HG03175 (cell line): ENCODE results near the gene EXTL1.

Experiments used
- ATAC-seq: cut with Tn5 transposase; IDR thresholded peaks from one replicate; pipeline ENCODE4 v1.9.1; 2021; ENCODE audit warnings: mild to moderate bottlenecking, moderate library complexity; ENCODE audit not compliant: unreplicated experiment

Gene EXTL1

DNA sequence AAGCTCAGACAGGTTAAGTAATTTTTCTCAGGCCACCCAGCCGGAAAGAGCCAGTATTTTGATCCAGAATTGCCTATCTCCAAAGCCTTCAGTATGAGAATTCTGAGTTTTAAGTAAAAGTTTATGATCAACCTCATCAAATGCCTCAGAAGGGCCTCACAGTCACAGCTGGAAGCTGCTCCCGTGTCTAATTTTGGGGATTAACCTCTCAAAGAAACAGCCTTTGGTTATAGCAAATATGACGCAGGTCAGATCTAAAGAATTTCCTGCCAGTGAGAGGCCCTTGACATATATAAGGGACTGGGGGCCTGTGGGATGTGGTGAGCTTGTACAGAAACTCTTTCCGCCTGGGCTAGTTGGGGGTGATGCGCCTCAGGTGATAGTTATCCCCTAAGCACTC, 2.3 kb downstream of the EXTL1 start:
- no peak for ATAC-seq

DNA sequence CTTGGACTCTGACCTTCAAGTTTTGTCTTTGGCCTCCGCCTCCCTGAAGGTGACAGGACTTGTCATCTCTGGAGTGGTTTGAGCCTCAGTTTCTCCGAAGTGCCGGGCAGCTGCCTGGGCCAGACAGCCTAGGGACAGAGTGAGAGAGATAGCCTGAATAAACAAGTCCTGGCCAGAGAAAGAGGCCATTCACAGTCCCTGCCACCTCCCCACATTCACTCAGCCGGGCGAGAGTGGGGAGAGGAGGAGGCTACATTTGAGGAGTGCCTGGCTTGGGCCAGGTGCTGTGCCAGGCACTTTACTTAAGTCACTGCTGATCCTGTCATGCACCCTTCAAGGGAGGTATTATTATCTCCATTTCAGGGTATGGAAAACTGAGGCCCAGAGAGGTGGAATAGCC, 3.5 kb downstream of the EXTL1 start:
- ATAC-seq: no peak

DNA sequence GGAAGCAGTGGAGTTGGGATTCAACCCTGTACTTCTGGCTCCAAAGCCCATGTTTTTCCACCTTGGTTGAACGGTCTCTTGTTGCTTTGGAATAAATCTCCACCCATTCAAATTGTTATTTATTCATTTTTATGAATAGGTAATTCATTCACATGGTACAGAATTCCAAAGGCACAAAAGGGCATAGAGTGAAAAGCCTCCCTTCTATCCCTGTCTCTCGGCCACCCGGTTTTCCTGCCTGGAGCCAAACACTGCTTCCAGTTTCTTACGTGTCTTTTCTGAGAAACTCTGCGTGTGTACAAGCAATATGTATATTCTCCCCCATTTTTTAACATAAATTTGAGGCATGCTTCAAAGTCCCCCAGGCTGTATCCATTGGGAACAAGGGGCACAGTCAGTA, 3.9 kb downstream of the EXTL1 start:
- no peak for ATAC-seq

DNA sequence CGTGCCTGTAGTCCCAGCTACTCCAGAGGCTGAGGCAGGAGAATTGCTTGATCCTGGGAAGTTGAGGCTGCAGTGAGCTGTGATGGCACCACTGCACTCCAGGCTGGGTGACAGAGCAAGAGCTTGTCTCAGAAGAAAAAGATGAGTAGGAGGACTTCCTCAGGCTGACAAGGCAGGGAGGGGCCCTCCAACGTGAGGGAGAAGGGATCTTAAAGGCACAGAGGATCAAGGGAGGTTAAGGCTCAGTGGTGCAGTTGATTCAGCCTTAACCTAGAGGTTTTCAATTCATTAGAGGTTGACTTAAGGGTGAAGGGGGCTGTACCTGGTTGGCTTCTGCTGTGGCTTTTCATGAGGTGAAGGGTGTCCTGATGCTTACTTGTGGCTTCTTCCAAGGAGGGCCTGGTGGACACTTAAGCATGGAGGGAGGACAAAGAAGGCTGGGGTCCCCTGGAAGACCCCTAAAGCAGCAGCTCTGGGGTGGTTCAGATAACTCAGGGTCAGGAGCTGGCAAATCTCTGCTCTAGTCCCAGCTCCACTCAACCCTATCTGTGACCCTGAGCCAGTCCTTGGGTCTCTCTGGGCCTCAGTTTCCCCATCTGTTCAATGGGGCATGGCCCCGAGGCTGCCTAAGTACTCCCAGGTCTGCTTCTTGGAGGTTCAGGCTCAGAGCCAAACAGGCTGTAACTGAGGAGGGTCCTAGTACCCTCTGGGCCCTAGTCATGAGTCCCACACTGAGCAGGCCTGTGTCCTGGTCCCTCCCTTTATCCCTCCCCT, 6.3 kb downstream of the EXTL1 start:
- no peak for ATAC-seq

DNA sequence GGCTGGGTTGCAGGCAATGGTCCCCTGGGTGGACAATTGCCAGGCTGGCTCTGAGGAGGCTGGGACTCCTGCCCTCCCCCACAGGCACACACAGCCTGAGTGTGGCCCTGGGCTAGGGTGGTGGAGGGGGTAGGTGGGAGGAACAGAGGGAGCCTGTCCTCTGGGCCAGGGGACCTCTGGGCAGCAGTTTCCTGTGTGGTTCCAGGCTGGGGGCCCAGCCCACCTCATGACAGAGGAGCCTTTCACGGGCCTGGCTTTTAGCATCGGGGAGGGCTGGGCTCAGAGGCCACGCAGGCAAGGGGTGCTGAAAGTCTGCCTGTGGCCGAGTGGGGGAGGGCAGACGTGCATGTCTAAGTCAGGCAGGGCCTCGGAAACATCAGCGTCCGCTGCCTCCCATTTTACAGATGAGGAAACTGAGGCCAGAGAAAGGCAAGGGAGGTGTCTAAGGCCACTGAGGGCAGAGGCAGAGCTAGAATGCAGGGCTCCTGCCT, 7.0 kb downstream of the EXTL1 start:
- ATAC-seq: no peak

DNA sequence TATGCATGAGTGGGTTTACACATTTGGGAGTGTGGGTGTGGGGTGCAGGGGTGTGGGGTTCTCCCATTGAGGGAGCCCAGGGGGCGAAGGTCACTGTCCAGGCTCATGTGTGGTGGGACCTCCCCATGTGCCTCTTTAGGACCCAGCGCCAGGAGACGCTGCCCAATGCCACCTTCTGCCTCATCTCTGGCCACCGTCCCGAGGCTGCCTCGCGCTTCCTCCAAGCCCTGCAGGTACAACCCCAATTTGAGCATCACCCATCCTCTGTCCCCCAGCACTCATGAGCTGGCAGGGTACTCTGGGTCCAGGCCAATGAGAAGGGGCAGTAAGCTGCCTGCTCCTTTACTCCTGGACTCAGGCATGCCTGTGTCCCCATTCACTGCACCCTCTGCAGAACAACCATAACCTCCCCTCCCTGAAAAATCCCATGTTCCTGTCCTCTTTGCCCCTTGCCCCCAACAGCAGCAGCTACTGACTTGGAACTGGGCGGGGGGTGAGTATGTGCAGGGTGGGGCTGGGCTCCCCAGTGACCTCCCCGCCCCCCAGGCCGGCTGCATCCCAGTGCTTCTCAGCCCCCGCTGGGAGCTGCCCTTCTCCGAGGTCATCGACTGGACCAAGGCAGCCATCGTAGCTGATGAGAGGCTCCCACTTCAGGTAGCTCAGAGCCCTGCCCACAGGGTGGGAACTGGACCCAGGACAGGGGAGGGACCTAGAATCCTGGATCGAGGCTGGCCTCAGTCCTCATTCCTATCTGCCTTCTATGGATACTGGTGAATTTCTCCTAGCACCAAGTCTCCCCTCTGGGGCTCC, 7.7 kb downstream of the EXTL1 start:
- no peak for ATAC-seq

DNA sequence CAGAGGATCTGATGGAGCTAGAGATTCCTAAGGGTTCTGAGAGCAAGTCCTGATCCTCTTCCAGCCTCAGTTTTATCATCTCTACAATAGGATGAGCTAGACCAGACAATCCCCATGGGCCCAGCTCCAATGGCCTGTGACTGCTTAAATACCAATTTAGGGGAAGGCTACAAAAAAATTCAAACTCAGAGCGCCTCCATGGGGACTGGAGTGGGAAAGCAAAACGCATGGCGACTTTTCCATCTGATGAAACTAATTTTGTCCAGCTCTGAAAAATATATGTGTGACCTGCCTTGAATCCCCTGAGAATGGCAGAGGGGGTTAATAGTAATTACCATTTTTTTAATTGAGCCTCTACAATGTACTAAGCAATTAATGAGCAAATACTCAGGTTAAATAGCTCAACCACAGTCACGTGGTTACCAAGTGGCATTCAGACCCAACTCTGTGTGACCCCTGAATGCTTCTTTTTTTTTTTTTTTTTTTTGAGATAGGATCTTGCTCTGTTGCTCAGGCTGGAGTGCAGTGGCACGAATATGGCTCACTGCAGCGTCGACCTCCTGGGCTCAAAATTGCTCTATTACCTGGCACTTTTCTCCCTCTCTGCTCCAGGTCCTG, 8.4 kb downstream of the EXTL1 start:
- ATAC-seq: no peak

DNA sequence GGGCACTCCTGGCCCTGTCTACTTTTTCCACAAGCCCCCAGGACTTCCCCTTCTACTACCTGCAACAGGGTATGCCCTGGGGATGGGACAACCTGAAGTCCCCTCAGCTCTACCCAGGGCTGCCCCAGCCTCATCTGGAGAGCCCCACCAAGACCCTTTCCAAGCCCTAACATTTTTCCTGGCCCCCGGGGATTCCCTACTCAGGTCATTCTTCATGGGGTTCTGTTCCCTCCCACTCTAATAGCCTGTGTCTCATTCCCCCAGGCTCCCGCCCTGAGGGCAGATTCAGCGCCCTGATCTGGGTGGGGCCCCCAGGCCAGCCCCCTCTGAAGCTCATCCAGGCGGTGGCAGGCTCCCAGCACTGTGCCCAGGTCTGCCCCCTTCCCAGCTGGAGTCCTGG, 9.6 kb downstream of the EXTL1 start:
- ATAC-seq: no peak

DNA sequence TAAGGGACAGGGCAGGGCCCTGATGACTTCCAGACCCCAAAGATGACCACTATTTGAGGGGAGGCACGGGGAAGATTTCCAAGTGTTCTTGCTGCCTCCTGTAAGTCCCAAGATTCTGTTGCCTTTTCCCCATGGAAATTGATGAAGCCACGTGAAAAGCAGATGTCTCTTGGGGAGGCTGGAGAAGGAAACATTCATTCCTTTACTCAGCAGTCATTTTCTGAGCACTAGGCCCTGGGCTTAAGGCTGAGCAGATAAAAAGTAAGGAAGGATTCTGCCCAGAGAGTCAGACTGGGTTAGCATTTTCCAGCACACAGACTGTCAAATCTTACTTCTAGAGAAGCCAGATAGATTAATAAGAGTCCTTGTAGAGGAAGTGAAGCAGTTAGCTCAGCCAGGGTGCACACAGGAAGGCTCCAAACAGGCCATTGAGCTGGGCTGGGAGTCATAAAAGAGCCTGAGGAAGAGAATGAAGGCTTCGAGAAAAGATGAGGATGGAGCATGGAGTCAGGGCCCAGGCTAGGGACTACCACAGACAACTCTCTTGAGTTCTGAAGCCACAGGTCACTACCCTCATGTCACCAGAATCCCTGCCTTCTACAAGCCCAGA, 10.1 kb downstream of the EXTL1 start:
- no peak for ATAC-seq

DNA sequence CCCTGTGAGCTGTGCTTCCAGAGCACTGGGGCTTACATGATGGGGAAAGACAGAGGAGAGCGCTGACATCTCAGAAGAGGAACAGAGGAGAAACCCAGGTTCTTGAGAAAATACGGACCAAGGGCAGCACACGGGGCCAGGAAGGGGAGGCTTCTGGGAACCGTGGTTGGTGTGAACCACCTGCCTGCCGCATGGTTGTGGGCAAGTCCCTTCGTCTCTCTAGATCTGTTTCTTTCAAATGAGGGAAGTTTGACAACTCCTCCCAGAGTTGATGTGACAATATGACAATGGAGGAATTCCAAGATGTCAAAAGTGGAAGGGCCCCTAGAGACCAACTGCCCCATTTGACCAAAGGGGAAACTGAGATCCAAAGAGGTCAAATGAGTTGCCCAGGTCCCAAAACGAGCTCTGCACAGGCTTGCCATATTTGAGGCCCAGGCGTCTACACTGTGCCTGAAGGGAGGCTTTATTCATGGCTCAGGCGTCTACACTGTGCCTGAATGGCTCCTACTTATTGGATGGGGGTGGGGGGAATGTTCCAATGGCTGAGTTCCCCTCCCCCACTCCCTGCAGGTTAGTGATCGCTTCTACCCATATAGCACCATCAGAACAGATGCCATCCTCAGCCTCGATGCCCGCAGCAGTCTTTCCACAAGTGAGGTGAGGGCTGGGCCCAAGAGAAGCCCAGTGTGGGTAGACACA, 11.2 kb downstream of the EXTL1 start:
- ATAC-seq: no peak

DNA sequence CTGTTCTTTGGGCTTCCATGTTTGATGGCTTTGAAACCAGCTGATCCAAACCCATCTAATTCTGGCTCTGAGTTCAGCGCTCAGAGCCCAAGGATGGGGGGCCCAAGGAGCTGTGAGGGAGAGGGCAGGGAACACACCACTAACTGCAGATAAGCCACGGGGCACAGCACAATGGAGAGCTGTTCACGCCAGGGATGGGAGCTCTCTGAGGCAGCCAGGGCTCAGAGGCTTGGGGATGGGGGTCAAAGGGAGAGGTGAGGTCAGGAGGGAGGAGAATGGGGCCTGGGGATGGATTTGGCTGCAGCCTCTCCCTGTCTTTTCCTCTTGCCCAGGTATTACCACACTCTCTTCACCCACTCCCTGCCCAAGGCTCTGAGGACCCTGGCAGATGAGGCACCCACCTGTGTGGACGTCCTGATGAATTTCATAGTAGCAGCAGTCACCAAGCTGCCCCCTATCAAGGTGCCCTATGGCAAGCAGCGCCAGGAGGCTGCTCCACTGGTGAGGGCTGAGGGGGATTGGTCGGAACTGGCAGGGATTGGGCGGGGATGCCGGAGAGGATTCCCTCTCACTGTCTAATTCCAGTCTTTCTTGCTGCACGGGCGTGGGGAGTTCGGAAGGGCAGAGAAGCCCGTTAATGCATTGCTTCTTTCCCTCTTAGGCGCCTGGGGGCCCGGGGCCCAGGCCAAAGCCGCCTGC, 13.1 kb downstream of the EXTL1 start:
- no peak for ATAC-seq

DNA sequence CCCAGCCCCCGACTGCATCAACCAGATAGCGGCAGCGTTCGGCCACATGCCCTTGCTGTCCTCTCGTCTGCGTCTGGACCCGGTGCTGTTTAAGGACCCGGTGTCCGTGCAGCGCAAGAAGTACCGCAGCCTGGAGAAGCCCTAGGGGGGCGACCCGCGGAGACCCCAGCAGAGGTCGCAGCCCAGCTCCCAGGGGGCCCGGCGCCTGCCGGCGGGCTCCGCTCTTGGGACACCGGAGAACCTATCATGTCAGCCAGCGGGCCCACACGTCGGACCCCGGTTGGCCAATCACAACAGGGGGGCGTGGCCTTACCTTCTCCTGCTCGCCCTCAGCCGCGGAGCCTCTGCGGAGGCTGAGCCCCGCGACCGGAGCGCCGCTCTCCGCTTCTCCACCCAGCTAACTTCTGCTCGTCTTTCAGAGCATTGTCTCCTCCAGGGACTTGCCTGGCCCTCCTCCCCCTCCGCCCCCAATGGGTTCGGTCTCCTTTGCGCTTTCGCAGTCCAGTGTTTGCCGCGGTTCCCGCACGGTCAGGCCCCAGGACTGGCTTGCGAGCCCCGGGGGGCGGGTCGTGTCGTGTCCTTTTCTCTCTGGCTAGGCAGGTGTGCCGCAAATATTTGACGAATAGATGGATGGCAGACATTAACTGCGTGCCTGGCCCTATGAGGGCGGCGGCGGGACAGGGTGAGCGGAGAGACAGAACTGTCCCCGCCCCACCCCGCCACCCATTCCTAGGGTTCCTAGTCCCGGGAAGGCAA, 13.8 kb downstream of the EXTL1 start:
- peak; percentile 92 for ATAC-seq

DNA sequence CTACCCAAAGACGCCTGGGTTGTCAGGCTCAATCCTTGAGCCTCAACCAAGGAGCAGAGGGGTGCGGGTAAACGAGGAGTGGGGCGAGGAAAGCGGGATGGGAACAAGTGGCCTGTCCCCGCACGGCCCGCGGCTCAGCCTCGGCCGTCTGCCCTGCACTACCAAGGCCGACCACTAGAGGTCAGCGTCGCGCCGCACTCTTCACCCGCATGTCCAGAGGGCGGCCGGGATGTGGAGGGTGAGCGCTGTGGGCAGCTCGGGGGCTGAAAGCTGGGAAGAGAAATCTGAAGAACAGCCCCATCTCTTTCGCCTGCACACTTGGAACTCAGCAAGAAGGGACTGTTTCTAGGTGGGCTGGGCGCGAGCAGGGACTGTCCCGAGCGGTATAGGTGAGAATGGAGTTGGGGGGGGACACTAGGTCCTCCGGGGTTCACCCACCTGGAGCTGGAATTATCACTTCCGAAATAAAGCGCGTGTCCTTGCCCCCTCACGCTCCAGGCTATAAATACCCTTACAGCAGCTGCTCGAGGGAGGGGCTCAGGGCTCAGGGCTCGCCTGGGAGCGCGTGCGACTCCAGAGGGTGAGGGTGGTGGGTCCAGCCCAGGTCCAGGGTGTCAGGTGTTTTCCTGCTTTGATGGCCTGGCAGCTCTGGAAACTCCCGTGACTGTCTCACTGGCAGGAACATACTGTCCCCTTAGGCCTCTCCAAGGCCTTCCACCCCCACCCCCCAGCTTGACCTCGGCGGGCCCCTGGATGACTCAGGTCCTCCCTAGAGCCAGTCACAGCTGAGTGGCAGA, 14.6 kb downstream of the EXTL1 start:
- peak; percentile 60 for ATAC-seq

DNA sequence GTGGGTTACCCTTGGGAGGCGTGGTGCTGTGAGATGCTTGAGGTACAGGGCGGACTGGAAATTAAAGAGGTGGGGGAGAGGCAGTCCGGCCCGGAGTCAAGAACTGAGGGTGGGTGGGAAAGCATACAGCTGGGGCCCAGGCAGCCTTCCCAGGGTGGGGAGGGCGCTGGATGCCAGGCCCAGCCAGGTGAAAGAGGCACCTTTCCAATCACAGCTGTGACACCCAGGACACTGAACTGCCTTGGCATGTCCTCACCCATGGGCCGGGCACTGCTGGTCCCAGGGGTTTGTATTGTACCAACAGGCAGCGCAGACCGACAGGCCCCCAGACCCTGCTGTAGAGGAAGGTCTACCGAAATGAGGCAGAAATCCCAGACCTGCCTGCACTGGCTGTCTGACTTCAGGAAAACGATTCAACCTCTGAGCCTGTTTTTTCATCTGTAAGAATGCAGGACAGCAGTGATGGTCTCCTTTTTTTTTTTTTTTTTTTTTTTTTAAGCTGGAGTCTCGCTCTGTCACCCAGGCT, 15.2 kb downstream of the EXTL1 start:
- ATAC-seq: no peak

DNA sequence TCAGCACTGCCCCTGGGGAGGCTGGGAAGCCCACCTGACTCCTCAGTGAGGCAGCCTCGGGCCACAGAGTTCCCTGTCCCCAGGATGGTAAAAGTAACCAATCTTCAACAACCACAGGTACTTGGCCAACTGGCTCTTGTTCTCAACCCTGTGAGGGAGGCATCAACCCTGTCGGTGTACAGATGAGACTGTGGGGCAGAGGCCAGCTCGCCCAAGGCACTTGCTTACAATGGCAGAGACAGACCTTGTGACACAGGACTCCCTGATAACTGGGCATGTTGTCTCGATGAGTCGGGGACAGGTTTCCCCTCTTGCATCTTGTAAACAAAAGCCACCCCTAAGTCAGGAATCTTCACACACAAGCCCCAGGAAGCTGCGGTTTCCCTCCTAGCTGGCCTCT, 16.3 kb downstream of the EXTL1 start:
- no peak for ATAC-seq

DNA sequence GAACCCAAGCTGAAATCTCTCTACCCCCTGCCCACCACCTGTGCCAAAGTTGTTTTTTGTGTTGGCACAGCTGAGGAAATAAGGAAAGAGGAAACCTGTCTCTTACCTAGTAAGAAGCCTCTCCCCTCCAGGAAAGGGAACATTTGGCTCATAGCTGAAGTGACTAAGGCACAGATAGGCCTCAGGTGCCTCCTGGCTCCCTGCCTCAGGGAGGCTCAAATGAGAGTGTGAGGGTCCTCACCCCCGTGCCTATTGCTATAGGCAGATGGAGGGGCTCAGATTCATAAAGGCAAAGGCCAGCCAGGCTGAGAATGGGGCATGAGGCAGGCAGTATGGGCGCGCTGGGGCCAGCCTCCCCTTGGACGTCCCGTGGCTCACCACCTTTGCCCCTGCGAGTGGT, 16.9 kb downstream of the EXTL1 start:
- no peak for ATAC-seq

DNA sequence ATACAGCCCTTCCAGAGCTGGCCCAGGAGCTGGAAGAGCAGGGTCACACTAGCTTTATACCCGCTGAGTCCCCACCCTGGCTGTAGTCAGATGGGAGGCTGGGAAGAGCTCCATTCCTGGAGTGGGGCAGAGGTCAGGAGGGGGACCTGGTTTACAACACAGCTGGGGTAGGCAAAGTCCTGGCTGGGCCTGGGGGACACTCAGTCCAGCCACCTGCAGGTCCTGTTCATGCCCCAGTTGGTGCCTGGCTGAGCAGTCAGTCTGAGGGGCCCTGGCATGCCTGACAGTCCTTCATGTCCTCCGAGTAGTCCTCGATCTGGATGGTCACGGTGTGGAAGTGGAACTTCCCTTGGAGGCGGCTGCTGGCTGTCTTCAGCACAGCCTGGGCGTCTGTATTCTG, 17.3 kb downstream of the EXTL1 start:
- ATAC-seq: no peak

DNA sequence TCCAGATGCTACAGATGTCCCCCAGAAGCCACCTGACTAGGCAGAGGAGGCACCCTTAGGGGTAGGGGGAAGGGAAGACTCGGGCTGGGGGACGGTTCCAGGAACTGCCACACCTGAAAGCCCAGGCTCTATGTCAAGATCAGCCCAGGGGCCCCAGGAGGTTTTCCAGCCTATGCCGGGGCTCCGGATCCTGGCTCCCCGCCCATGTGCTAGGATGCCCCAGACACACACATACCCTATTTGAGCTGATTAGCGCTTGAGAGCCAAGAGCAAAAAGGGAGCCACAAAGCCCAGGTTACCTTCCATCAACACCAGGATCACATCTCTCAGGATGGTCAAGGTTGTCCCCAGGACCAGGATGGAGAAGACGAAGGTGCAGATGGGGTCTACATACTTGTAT, 19.8 kb downstream of the EXTL1 start:
- ATAC-seq: no peak
